Caco-2 (cell line): ENCODE measurements around the gene C5orf58. TPM values are rescaled to one million over a fixed set of nuclear protein-coding genes. Genes with fewer than 3 reads are reported as not detected.
"Not testable (repeated sequence)": the region's sequence is repeated elsewhere in the genome, so short reads cannot be mapped to it uniquely, and the experiment has no call there.

Experiments
- BruUV-seq: library from RNA; stranded (reverse); fragments of 400-500 nt; replicated peaks from 2 replicates; lab custom pipeline; 2021; lab: Mats Ljungman, UMichigan
- CTCF ChIA-PET: fragments of 300-600 bp; sonication (Branson Sonifier 250); formaldehyde crosslinking; loops from one replicate; lab custom pipeline; 2022; ENCODE audit warnings: antibody characterized with exemption; lab: Charles Lee
- POLR2A ChIA-PET: fragments of 300-600 bp; sonication (Branson Sonifier 250); formaldehyde crosslinking; loops from one replicate; lab custom pipeline; 2022; ENCODE audit warnings: antibody characterized with exemption; lab: Charles Lee
- DNase-seq, 2 experiments: peaks; one replicate each; pipeline versions ENCODE4 v3.0.0 to v3.0.0-alpha.2; 2020 to 2022
- H3K27me3 ChIP-seq: replicated peaks from 2 replicates; pipeline ENCODE4 v1.6.0; 2011; ENCODE audit warnings: low read length; ENCODE audit not compliant: control insufficient read depth, insufficient read depth
- H3K36me3 ChIP-seq: 2 replicates; pipeline ENCODE4 v1.5.1; 2011; ENCODE audit warnings: low read length; ENCODE audit not compliant: control insufficient read depth, insufficient read depth
- H3K4me1 ChIP-seq: fragments of 250-450 bp; sonication (Bioruptor Pico); 2 replicates; pipeline ENCODE4 v1.5.1; 2020; ENCODE audit warnings: mild to moderate bottlenecking
- H3K4me3 ChIP-seq: 2 replicates; pipeline ENCODE4 v1.5.1; 2011; ENCODE audit warnings: low read depth, mild to moderate bottlenecking, control low read depth, low read length
- H3K9me3 ChIP-seq: fragments of 250-450 bp; sonication (Bioruptor Pico); 2 replicates; pipeline ENCODE4 v1.5.1; 2020; ENCODE audit warnings: mild to moderate bottlenecking, moderate library complexity
- H3K27ac Mint-ChIP-seq: one replicate; pipeline ENCODE4 v1.8.0; 2022; ENCODE audit warnings: mixed read lengths; ENCODE audit not compliant: unreplicated experiment
- H3K27me3 Mint-ChIP-seq: one replicate; pipeline ENCODE4 v1.8.0; 2022; ENCODE audit warnings: mixed read lengths; ENCODE audit not compliant: insufficient read depth, unreplicated experiment
- H3K36me3 Mint-ChIP-seq: one replicate; pipeline ENCODE4 v1.8.0; 2022; ENCODE audit warnings: mild to moderate bottlenecking, mixed read lengths; ENCODE audit not compliant: insufficient read depth, unreplicated experiment
- H3K4me1 Mint-ChIP-seq: one replicate; pipeline ENCODE4 v1.8.0; 2022; ENCODE audit warnings: low read depth, mixed read lengths; ENCODE audit not compliant: unreplicated experiment
- H3K4me3 Mint-ChIP-seq: one replicate; pipeline ENCODE4 v1.8.0; 2022; ENCODE audit warnings: mild to moderate bottlenecking, moderate library complexity, mixed read lengths; ENCODE audit not compliant: unreplicated experiment
- H3K9me3 Mint-ChIP-seq: one replicate; pipeline ENCODE4 v1.8.0; 2022; ENCODE audit warnings: mixed read lengths; ENCODE audit not compliant: unreplicated experiment
- intact Hi-C: fragments of 100-400 bp; cut with micrococcal nuclease; formaldehyde crosslinking; loops from one replicate; pipeline ENCODE4 v1.10.0; 2022; ENCODE audit not compliant: unreplicated experiment
- total RNA-seq: library from RNA; stranded (reverse); gene quantifications from 2 replicates; pipeline ENCODE4 v1.2.3, GENCODE V29; 2022
- TF ChIP-seq, protein P1 (sequence below), 2 experiments: fragments of 200-600 bp in 1 of 2; IDR thresholded peaks; 1 replicate in 1 of 2; 2 replicates in 1 of 2; pipeline versions ENCODE4 v1.5.1 to v1.8.0; 2011 to 2022; ENCODE audit warnings: antibody characterized with exemption in 1 of 2, control low read depth in 1 of 2, inconsistent platforms in 1 of 2, low read depth in 1 of 2, low read length in 1 of 2, mild to moderate bottlenecking in 1 of 2, moderate library complexity in 1 of 2; ENCODE audit not compliant: insufficient read depth in 1 of 2, severe bottlenecking in 1 of 2, unreplicated experiment in 1 of 2

C5orf58 gene
- total RNA-seq, 1 experiment from 2014 or later = not detected

DNA sequence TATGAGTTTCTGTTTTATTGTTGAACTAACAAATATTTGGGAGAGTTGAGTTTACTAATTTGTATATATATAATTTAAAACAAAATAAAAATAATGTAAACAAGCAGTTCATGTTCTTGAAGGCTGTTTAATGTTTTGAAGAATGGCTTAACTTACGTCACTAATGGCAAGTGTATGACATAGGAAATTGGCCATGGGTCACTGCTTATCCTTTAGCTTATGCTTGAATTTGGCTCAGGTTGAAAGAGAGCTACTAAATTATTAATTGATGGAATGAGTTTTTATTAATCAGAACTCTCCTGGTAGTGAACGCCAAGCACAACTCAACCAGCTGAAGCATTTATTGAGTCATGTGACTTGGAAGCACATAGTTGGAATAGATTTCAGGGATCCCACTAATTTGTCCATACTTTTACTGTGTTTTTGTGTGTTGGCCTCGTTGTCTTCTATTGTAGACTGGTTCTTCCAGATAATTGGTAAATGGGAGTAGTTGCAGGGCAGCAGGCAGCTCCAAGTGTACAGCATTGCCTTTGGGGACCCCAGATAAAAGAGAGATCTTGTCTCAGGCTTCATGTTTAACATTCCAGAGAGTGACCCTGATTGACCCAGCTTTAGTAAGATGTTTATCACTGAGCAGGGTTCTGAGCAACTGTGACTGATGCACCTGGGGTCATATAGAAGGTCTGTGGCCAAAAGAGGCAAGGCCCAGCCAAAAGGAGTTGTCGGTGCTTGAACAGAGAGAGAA lies 13.5 kb downstream of the C5orf58 start:
- intact Hi-C loops = no loop called here
- Mint-ChIP-seq H3K9me3 (no peaks in the 10 kb centered on the region), H3K4me1 (no peaks in the 10 kb centered on the region), H3K36me3 (no peaks in the 10 kb centered on the region), H3K4me3 (no peak overlapping the region), H3K27ac (no peak overlapping the region), H3K27me3 (peaks cover 3% of the 10 kb centered on the region)
- no TSS peak for BruUV-seq
- ChIA-PET POLR2A (no interaction called here), CTCF (no interaction called here)
- H3K9me3 ChIP-seq = no peaks in the 10 kb centered on the region
- TF ChIP-seq, protein P1, sequence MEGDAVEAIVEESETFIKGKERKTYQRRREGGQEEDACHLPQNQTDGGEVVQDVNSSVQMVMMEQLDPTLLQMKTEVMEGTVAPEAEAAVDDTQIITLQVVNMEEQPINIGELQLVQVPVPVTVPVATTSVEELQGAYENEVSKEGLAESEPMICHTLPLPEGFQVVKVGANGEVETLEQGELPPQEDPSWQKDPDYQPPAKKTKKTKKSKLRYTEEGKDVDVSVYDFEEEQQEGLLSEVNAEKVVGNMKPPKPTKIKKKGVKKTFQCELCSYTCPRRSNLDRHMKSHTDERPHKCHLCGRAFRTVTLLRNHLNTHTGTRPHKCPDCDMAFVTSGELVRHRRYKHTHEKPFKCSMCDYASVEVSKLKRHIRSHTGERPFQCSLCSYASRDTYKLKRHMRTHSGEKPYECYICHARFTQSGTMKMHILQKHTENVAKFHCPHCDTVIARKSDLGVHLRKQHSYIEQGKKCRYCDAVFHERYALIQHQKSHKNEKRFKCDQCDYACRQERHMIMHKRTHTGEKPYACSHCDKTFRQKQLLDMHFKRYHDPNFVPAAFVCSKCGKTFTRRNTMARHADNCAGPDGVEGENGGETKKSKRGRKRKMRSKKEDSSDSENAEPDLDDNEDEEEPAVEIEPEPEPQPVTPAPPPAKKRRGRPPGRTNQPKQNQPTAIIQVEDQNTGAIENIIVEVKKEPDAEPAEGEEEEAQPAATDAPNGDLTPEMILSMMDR (IDR thresholded peaks at IDR 0.05; ENCODE audit: insufficient read depth in 1 of 2, low read depth in 1 of 2, low read length in 1 of 2, severe bottlenecking in 1 of 2, unreplicated experiment in 1 of 2) = no peak
- H3K36me3 ChIP-seq = no peaks in the 10 kb centered on the region
- no peak overlapping the region for H3K4me3 ChIP-seq
- no peak for DNase-seq
- H3K4me1 ChIP-seq = no peaks in the 10 kb centered on the region
- no peaks in the 10 kb centered on the region for H3K27me3 ChIP-seq

GRCh38 chr5:170247363-170247762 lies 14.6 kb downstream of the C5orf58 start:
- Mint-ChIP-seq H3K9me3 (no peaks in the 10 kb centered on the region), H3K27me3 (peaks cover 6% of the 10 kb centered on the region), H3K4me1 (no peaks in the 10 kb centered on the region), H3K4me3 (no peak overlapping the region), H3K36me3 (no peaks in the 10 kb centered on the region), H3K27ac (no peak overlapping the region)
- Histone ChIP-seq H3K4me3 (no peak overlapping the region), H3K4me1 (no peaks in the 10 kb centered on the region), H3K36me3 (no peaks in the 10 kb centered on the region), H3K9me3 (no peaks in the 10 kb centered on the region), H3K27me3 (peaks cover 2% of the 10 kb centered on the region; the same call in 1 of the 2 replicates)
- TF ChIP-seq, protein P1 (IDR thresholded peaks at IDR 0.05; ENCODE audit: insufficient read depth in 1 of 2, low read depth in 1 of 2, low read length in 1 of 2, severe bottlenecking in 1 of 2, unreplicated experiment in 1 of 2) = no peak
- ChIA-PET POLR2A (no interaction called here), CTCF (no interaction called here)
- no peak for DNase-seq
- intact Hi-C loops = no loop called here
- BruUV-seq = no TSS peak

GRCh38 chr5:170248172-170248930 lies 15.6 kb downstream of the C5orf58 start:
- CTCF ChIA-PET = no interaction called here
- no TSS peak for BruUV-seq

GRCh38 chr5:170248931-170249227 lies 16.1 kb downstream of the C5orf58 start:
- CTCF ChIA-PET, H3K27me3 ChIP-seq, H3K9me3 Mint-ChIP-seq, POLR2A ChIA-PET, DNase-seq, H3K27ac Mint-ChIP-seq, H3K27me3 Mint-ChIP-seq, H3K36me3 Mint-ChIP-seq, H3K36me3 ChIP-seq, H3K9me3 ChIP-seq, H3K4me3 ChIP-seq, H3K4me1 ChIP-seq, H3K4me3 Mint-ChIP-seq, H3K4me1 Mint-ChIP-seq, BruUV-seq, intact Hi-C loops: not testable (repeated sequence)

More at GRCh38 chr5:170248172-170248930, 15.6 kb downstream of the C5orf58 start:
- H3K36me3 Mint-ChIP-seq = no peaks in the 10 kb centered on the region
- Histone ChIP-seq H3K27me3 (peaks cover 2% of the 10 kb centered on the region; the same call in 1 of the 2 replicates), H3K36me3 (no peaks in the 10 kb centered on the region), H3K4me1 (no peaks in the 10 kb centered on the region), H3K4me3 (no peak overlapping the region), H3K9me3 (no peaks in the 10 kb centered on the region)
- no peaks in the 10 kb centered on the region for H3K4me1 Mint-ChIP-seq
- no peaks in the 10 kb centered on the region for H3K9me3 Mint-ChIP-seq
- no peak overlapping the region for H3K27ac Mint-ChIP-seq
- no peak for DNase-seq
- peaks cover 6% of the 10 kb centered on the region for H3K27me3 Mint-ChIP-seq
- no peak overlapping the region for H3K4me3 Mint-ChIP-seq
- POLR2A ChIA-PET = no interaction called here
- TF ChIP-seq, protein P1 (IDR thresholded peaks at IDR 0.05; ENCODE audit: insufficient read depth in 1 of 2, low read depth in 1 of 2, low read length in 1 of 2, severe bottlenecking in 1 of 2, unreplicated experiment in 1 of 2) = no peak
- intact Hi-C loops = no loop called here
